Nephron progenitor cell (in vitro differentiated cells): ENCODE data around the gene SLC35E4.
"Not testable (repeated sequence)": the region's sequence is repeated elsewhere in the genome, so short reads cannot be mapped to it uniquely, and the experiment has no call there.

Experiments
- DNase-seq: peaks from one replicate; pipeline ENCODE4 v3.0.0; 2021
- H3K27ac Mint-ChIP-seq: 2 replicates; pipeline ENCODE4 v1.8.0; 2021; ENCODE audit warnings: mild to moderate bottlenecking, moderate library complexity, mixed read lengths
- H3K27me3 Mint-ChIP-seq: 2 replicates; pipeline ENCODE4 v1.8.0; 2021; ENCODE audit warnings: mild to moderate bottlenecking, low read depth, mixed read lengths; ENCODE audit not compliant: poor library complexity
- H3K36me3 Mint-ChIP-seq: 2 replicates; pipeline ENCODE4 v1.8.0; 2021; ENCODE audit warnings: low read depth, mixed read lengths
- H3K4me1 Mint-ChIP-seq: 2 replicates; pipeline ENCODE4 v1.8.0; 2021; ENCODE audit warnings: mixed read lengths
- H3K4me3 Mint-ChIP-seq: 2 replicates; pipeline ENCODE4 v1.8.0; 2021; ENCODE audit warnings: mild to moderate bottlenecking, moderate library complexity, mixed read lengths
- H3K9me3 Mint-ChIP-seq: 2 replicates; pipeline ENCODE4 v1.8.0; 2021; ENCODE audit warnings: mild to moderate bottlenecking, moderate library complexity, mixed read lengths
- CTCF ChIP-seq: fragments of 200-600 bp; sonication (generic); IDR thresholded peaks from 2 replicates; pipeline ENCODE4 v1.5.0; 2021; ENCODE audit warnings: antibody characterized with exemption

SLC35E4 gene

GRCh38 chr22:30614879-30615278 lies 20.7 kb upstream of the SLC35E4 start:
- H3K9me3 Mint-ChIP-seq = no peaks in the 10 kb centered on the region
- H3K4me1 Mint-ChIP-seq = peaks cover 7% of the 10 kb centered on the region
- H3K36me3 Mint-ChIP-seq = peaks cover 23% of the 10 kb centered on the region
- DNase-seq = no peak
- no peaks in the 10 kb centered on the region for H3K27me3 Mint-ChIP-seq
- no peak overlapping the region for H3K4me3 Mint-ChIP-seq
- peak overlapping the region; percentile 74 for H3K27ac Mint-ChIP-seq
- no peak for TF ChIP-seq CTCF

- peaks cover under 1% of the 10 kb centered on the region for H3K4me1 Mint-ChIP-seq
- H3K27ac Mint-ChIP-seq = no peak overlapping the region
- no peak for DNase-seq
- peaks cover 23% of the 10 kb centered on the region for H3K36me3 Mint-ChIP-seq
- no peak overlapping the region for H3K4me3 Mint-ChIP-seq
- H3K9me3 Mint-ChIP-seq = no peaks in the 10 kb centered on the region
- TF ChIP-seq CTCF = no peak
- H3K27me3 Mint-ChIP-seq = no peaks in the 10 kb centered on the region
These were observed 20.0 kb upstream of the SLC35E4 start for GRCh38 chr22:30615543-30615954.

- H3K9me3 Mint-ChIP-seq = no peaks in the 10 kb centered on the region
- no peak overlapping the region for H3K27ac Mint-ChIP-seq
- H3K4me1 Mint-ChIP-seq = no peaks in the 10 kb centered on the region
- no peak for TF ChIP-seq CTCF
- DNase-seq = no peak
- H3K4me3 Mint-ChIP-seq = no peak overlapping the region
- peaks cover 16% of the 10 kb centered on the region for H3K36me3 Mint-ChIP-seq
- no peaks in the 10 kb centered on the region for H3K27me3 Mint-ChIP-seq
These were observed 17.8 kb upstream of the SLC35E4 start for GRCh38 chr22:30617819-30618218.

GRCh38 chr22:30619909-30620308 lies 15.7 kb upstream of the SLC35E4 start:
- not testable (repeated sequence) for H3K4me1 Mint-ChIP-seq, H3K4me3 Mint-ChIP-seq, H3K27me3 Mint-ChIP-seq, H3K9me3 Mint-ChIP-seq, H3K27ac Mint-ChIP-seq, H3K36me3 Mint-ChIP-seq, DNase-seq

- TF ChIP-seq CTCF = no peak
- Mint-ChIP-seq H3K4me1 (peaks cover 8% of the 10 kb centered on the region), H3K27me3 (no peaks in the 10 kb centered on the region), H3K9me3 (peaks cover 6% of the 10 kb centered on the region), H3K27ac (no peak overlapping the region), H3K4me3 (no peak overlapping the region), H3K36me3 (no peaks in the 10 kb centered on the region)
- no peak for DNase-seq
These were observed 9.2 kb upstream of the SLC35E4 start for GRCh38 chr22:30626413-30626812.

- Mint-ChIP-seq H3K4me3 (no peak overlapping the region), H3K27me3 (no peaks in the 10 kb centered on the region), H3K4me1 (peaks cover 8% of the 10 kb centered on the region), H3K27ac (no peak overlapping the region), H3K36me3 (no peaks in the 10 kb centered on the region), H3K9me3 (peaks cover 6% of the 10 kb centered on the region)
- no peak for TF ChIP-seq CTCF
- DNase-seq = no peak
These were observed 8.1 kb upstream of the SLC35E4 start for GRCh38 chr22:30627471-30627870.
